ENCODE results near the gene RPL29.

Gene RPL29

DNA sequence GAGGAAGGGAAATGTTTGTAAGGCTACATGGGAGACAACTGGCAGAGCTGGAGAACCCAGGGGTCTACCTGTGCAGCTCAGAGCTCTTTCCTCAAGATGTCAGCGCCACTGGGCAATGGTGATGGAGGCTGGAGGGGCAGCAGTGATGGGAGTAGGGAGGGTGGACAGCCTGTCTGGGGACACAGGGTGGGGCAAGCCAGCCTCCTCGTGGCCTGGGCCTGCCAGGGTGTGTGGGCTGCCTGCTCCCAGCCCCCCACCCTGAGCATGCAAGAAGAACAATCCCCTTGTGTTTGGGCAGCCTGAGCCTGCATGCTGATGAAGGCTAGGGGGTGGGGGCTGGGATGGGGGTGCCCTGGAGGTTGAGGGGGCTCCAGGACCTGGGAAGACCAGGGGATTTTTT, 29.7 kb downstream of the RPL29 start:
- DNase-seq (ENCODE audit: low read depth in 2 of 2): no peak

GRCh38 chr3:51964521-51964920, 31.2 kb downstream of the RPL29 start:
- DNase-seq (ENCODE audit: low read depth in 2 of 2): no peak

GRCh38 chr3:51963951-51964451, 31.7 kb downstream of the RPL29 start:
- DNase-seq (ENCODE audit: low read depth in 2 of 2): no peak

- no peak for DNase-seq (ENCODE audit: low read depth in 2 of 2)
Observed at GRCh38 chr3:51962854-51963530, 32.7 kb downstream of the RPL29 start.

DNA sequence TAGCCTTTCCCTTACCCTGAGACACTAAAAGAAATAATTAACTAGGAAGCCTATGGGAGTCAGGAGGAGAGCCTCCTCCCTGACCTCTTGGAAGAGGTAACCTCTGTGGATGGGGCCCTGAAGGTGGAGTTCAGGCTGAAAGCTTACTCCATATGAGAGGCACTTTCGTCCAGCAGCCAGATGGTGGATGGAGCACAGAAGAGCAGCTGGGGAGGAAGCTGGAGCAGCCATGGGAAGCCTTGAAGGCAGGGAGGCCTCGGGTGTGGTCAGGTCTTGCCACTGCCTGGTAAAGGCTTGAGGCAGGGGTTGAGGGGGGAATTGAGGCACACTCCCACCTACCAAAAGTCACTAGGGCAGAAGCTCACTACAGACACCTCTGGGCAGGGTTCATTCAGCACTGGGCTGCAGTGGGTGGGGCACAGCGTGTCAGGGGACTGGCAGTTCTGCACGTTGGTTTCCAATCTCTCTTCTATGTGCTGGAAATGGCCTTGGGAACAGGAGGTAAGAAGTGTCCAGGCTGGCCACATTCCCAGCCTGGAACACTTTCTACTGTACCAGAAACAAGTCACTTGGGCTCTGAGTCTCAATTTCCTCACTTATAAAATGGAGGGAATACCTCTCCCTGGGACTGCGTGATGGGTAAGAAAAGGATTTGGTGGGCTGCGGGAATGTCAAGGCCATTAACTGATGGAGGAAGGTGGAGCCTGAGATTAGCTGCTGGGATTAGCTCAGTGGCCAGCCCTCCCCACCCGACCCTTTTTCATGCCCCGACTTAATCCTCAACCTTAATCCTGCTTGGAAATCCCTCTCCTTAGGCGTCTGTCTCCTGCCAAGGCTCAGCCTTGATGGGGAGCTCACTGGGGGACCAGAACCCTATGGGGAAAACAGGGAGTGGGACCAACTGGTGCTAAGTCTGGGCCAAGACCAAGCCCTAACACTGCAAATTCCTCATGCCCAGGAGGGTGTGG, 33.8 kb downstream of the RPL29 start:
- no peak for DNase-seq (ENCODE audit: low read depth in 2 of 2)

GRCh38 chr3:51961011-51961410, 34.7 kb downstream of the RPL29 start:
- no peak for DNase-seq (ENCODE audit: low read depth in 2 of 2)

DNA sequence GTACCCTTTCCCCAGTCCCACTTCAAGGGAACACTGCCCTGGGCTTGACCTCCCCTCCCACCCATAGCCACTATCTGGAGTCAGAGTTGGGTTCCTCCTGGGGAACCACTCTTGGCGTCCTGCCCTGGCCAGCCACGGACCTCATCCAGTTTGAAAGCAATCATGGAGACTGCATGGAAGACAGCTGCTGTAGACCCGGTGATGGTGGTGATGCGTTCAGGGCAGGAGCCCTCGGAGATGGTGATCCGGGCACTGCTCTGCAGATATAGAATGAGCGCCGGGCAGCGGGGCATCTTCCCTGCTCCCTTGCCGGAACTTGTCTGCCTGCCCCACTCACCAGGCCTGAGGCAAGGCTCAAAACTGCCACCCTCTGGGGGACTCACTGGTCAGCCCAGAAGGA, 35.3 kb downstream of the RPL29 start:
- no peak for DNase-seq (ENCODE audit: low read depth in 2 of 2)

DNA sequence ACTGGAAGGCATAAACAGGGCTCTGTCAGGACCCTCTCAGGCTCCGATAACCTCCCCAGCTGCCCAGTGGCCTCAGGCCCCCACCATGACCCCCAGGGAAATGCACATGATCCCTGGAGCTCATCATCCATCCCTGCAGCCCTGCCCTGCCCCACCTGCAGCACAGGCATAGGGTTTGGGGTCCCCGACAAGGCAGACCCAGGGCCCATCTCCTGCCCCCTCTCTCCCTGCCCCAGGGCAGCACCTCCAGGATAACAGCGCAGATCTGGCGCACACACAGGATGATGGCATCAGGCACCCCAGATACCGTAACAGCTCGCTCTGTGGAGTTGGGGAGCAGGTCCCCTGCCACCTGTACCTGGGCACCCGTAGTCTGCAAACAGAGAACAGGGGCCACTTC, 36.0 kb downstream of the RPL29 start:
- DNase-seq (ENCODE audit: low read depth in 2 of 2): no peak

DNA sequence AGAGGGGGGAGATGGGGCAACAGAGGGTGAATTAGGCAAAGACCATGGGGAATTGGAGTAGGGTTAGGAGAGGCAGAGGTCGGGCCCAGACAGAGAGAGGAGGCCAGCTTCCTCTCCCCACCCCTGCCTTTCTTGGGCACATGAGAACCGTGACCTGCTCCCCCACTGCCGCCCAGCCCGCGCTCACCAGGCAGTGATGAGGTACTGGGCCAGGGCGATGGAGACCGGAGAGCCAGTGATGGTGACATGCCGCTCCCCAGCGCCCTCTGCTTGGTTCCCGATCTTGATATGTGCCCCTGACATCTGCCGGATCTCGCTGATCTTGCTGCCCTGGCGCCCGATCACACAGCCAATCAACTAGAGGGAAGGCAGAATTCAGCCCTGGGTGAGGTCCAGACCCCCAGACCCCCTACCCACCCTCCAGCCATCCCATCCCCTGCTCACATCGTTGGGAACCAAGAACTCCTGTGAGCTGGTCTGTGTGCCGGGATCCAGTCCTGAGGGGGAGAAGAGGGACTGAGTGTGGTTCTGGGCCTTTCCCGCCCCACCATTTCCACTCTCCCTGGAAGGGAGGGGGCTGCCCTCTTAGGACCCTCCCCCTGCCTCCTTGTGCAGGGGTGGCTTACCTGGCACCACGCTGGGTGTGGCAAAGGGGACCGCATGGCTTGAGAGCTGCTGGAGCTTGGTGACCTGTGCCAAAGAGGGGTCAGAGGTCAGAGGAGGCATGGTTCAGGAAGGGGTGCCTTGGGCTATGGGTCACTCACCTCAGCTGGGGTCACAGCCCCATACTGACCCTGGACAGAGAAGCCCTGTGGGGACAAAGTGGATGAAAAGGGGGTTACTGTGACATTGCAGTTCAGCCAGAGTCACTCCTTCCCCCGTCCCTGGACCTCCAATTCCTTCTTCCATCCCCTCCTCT, 36.8 kb downstream of the RPL29 start:
- DNase-seq (ENCODE audit: low read depth in 2 of 2): no peak

DNA sequence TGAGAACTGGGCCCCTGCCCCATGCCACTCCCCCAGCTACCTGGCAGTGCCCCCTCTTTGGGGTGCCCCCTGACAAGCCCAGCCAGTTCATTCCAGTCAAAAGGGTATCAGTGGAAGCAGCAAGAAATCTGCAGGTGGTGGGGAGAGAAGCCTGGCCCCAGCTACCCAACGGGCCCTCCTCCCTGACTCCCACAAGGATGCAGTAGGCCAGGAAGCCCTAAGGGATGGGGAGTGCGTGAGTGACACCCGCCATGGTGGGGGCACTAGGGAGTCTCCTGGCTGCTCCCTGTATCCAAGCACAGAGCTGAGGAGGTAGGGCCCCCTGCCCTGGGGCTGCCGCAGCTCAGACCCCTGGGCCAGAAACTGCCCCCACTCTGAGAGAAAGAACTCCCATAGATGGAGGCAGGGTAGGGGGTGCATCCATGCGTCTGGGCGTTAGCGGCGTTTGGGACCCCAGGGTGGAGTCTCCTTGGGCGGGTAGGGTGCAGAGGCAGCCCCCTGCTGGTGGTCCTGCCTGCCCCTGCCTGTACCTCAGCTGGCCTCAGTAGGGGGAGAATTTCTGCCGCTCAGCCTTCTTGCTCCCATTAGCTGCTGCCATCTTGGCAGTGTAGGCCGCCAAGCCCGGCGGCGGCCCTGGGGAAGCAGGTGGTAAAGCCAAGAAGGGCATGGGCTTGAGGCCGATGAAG, 38.0 kb downstream of the RPL29 start:
- no peak for DNase-seq (ENCODE audit: low read depth in 2 of 2)

GRCh38 chr3:51955893-51956770, 39.6 kb downstream of the RPL29 start:
- peak in 1 of 2 experiments; percentile 22 for DNase-seq (ENCODE audit: low read depth in 2 of 2)

DNA sequence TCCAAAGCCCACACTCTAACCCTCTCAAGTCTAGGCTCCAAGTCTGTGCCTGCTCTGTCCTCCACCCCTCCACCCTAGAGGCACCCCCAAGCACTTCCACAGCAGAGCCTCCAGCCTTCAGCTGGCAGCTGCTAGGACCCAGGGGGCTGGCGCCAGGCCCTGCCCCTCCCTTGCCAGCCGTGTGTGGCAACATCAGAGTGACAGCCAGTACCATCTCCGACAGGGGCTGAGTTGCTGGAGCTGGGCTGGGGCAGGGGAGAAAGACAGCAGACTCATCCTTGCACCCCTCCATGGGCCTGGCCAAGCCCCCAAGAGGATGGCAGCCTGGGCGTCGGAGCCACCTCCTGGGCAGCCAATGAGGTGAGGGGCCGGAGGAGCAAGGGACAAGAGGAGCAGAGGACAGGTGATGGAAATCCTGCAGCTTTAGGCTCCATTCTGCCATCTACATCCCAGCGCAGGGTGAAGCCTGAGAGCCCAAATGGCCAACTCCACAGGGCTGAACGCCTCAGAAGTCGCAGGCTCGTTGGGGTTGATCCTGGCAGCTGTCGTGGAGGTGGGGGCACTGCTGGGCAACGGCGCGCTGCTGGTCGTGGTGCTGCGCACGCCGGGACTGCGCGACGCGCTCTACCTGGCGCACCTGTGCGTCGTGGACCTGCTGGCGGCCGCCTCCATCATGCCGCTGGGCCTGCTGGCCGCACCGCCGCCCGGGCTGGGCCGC, 40.4 kb downstream of the RPL29 start, which contains the start of gene GPR62:
GPR62 (plus strand) TSS at position 207 of the 718 bp plus-strand sequence; CDS start at position 479, 272 bp downstream.
- no peak for DNase-seq (ENCODE audit: low read depth in 2 of 2)

GRCh38 chr3:51954713-51955112, 41.0 kb downstream of the RPL29 start:
- no peak for DNase-seq (ENCODE audit: low read depth in 2 of 2)

- no peak for DNase-seq (ENCODE audit: low read depth in 2 of 2)
Observed at GRCh38 chr3:51954105-51954504, 41.6 kb downstream of the RPL29 start.

GRCh38 chr3:51953445-51953844, 42.2 kb downstream of the RPL29 start:
- no peak for DNase-seq (ENCODE audit: low read depth in 2 of 2)

GRCh38 chr3:51950899-51951298, 44.8 kb downstream of the RPL29 start:
- no peak for DNase-seq (ENCODE audit: low read depth in 2 of 2)

DNA sequence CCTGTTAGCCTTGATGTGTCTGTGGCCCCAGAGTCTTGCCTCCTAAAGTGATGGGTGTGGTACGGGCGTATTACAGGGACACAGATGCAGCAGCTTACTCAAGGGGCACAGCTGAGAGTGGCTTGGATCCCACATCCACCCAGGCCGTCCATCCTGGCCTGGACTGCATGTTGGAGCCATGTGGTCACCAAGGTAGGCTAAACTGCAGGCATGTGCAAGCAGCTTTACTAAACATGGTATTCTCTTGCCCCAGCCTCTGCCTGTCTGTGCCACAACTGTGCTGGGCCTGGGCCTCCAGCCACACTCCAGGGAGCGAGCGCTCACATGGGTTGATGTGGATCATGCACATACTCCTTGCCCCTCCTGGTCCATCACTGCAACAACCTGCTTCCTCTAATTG, 46.6 kb downstream of the RPL29 start:
- DNase-seq (ENCODE audit: low read depth in 2 of 2): no peak

DNA sequence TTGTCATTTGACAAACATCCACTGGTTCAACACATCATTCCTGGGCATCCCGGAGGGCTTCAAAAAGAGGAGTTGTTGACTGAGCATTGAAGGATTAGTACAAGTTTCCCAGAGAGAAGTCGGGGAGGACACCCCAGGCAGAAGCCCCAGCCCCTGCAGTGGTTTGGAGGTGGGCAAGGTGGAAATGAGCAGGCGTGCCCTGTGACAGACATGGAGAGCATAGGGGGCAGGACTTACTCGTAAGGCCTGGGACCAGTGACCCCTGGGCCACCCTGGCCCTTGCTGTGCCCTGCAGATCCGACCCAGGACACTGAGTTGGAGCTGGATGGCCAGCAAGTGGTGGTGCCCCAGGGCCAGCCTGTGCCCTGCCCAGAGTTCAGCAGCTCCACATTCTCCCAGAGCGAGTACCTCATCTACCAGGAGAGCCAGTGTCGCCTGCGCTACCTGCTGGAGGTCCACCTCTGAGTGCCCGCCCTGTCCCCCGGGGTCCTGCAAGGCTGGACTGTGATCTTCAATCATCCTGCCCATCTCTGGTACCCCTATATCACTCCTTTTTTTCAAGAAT, 47.6 kb downstream of the RPL29 start:
- no peak for DNase-seq (ENCODE audit: low read depth in 2 of 2)

Measured in stimulated activated CD4-positive, alpha-beta T cell treated with anti-CD3 and anti-CD28 coated beads, Interleukin-12 subunit alpha, Interleukin-12 subunit beta, amount 100 ng/mL, for 24 hours (primary cell).